Measurements from ENCODE around the gene CEMIP. TPM values are rescaled to one million over a fixed set of nuclear protein-coding genes. Genes with fewer than 3 reads are reported as not detected.
"Not testable (repeated sequence)": the region's sequence is repeated elsewhere in the genome, so short reads cannot be mapped to it uniquely, and the experiment has no call there.

The CEMIP gene
- total RNA-seq, 1 donor, result 0.21 TPM

DNA sequence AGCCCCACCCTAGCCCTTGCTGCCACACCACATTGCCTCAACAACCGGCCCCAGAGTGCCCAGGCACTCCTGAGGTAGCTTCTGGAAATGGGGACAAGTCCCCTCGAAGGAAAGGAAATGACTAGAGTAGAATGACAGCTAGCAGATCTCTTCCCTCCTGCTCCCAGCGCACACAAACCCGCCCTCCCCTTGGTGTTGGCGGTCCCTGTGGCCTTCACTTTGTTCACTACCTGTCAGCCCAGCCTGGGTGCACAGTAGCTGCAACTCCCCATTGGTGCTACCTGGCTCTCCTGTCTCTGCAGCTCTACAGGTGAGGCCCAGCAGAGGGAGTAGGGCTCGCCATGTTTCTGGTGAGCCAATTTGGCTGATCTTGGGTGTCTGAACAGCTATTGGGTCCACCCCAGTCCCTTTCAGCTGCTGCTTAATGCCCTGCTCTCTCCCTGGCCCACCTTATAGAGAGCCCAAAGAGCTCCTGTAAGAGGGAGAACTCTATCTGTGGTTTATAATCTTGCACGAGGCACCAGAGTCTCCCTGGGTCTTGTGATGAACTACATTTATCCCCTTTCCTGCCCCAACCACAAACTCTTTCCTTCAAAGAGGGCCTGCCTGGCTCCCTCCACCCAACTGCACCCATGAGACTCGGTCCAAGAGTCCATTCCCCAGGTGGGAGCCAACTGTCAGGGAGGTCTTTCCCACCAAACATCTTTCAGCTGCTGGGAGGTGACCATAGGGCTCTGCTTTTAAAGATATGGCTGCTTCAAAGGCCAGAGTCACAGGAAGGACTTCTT is 171.3 kb downstream of the CEMIP start:
- H3K27me3 ChIP-seq (ENCODE audit: insufficient read depth, low read length), result no peaks in the 10 kb centered on the region
- no peak overlapping the region for H3K4me3 ChIP-seq (ENCODE audit: low read length)
- H3K9me3 ChIP-seq (ENCODE audit: low read depth, low read length), result no peaks in the 10 kb centered on the region
- no peaks in the 10 kb centered on the region for H3K4me1 ChIP-seq (ENCODE audit: insufficient read depth, low read length)

GRCh38 chr15:80951941-80952340 is 172.8 kb downstream of the CEMIP start:
- no peaks in the 10 kb centered on the region for H3K27me3 ChIP-seq (ENCODE audit: insufficient read depth, low read length)
- H3K4me1 ChIP-seq (ENCODE audit: insufficient read depth, low read length), result peaks cover 7% of the 10 kb centered on the region
- no peak overlapping the region for H3K4me3 ChIP-seq (ENCODE audit: low read length)
- H3K9me3 ChIP-seq (ENCODE audit: low read depth, low read length), result no peaks in the 10 kb centered on the region

GRCh38 chr15:80953001-80953952 is 174.1 kb downstream of the CEMIP start:
- no peaks in the 10 kb centered on the region for H3K9me3 ChIP-seq (ENCODE audit: low read depth, low read length)
- H3K4me3 ChIP-seq (ENCODE audit: low read length), result no peak overlapping the region
- no peaks in the 10 kb centered on the region for H3K27me3 ChIP-seq (ENCODE audit: insufficient read depth, low read length)
- H3K4me1 ChIP-seq (ENCODE audit: insufficient read depth, low read length), result peaks cover 7% of the 10 kb centered on the region

GRCh38 chr15:80953953-80954778 is 175.0 kb downstream of the CEMIP start:
- Histone ChIP-seq H3K9me3 (ENCODE audit: low read depth, low read length) (no peaks in the 10 kb centered on the region), H3K27me3 (ENCODE audit: insufficient read depth, low read length) (no peaks in the 10 kb centered on the region), H3K4me1 (ENCODE audit: insufficient read depth, low read length) (peaks cover 7% of the 10 kb centered on the region), H3K4me3 (ENCODE audit: low read length) (no peak overlapping the region)

DNA sequence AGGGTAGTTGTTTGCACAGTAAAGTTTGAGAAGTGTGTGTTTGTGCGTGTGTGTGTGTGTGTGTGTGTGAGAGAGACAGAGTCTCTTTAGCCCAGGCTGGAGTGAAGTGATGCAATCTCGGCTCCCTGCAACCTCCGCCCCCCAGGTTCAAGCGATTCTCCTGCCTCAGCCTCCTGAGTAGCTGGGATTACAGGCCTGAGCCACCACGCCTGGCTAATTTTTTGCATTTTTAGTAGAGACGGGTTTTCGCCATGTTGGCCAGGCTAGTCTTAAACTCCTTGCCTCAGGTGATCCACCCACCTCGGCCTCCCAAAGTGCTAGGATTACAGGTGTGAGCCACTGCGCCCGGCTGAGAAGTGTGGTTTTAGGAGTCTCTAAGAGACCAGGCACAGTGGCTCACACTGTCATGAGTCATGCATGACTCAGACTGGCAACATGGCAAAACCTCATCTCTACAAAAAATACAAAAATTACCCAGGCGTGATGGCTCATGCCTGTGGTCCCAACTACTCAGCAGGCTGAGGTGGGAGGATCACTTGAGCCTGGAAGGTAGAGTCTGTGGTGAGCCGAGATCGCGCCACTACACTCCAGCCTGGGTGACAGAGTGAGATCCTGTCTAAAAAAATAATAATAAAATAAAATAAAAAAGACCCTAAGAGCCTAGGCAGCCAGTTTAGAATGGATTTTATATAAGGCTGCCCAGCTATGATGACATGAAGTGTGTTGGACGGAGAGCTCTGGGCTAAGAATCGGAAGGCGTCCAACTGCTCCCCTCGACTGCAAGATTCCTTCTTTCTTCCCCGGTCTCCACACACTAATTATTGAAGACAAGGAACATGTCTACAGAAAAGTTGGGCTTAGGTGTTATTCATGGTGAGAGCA is 176.6 kb downstream of the CEMIP start:
- not testable (repeated sequence) for H3K27me3 ChIP-seq (ENCODE audit: insufficient read depth, low read length); H3K9me3 ChIP-seq (ENCODE audit: low read depth, low read length); H3K4me3 ChIP-seq (ENCODE audit: low read length)

GRCh38 chr15:80957556-80957955 is 178.4 kb downstream of the CEMIP start:
- H3K9me3 ChIP-seq (ENCODE audit: low read depth, low read length), result no peaks in the 10 kb centered on the region
- peaks cover 7% of the 10 kb centered on the region for H3K4me1 ChIP-seq (ENCODE audit: insufficient read depth, low read length)
- no peaks in the 10 kb centered on the region for H3K27me3 ChIP-seq (ENCODE audit: insufficient read depth, low read length)
- no peak overlapping the region for H3K4me3 ChIP-seq (ENCODE audit: low read length)

More for the DNA sequence above, 176.6 kb downstream of the CEMIP start:
- not testable (repeated sequence) for H3K4me1 ChIP-seq (ENCODE audit: insufficient read depth, low read length)

DNA sequence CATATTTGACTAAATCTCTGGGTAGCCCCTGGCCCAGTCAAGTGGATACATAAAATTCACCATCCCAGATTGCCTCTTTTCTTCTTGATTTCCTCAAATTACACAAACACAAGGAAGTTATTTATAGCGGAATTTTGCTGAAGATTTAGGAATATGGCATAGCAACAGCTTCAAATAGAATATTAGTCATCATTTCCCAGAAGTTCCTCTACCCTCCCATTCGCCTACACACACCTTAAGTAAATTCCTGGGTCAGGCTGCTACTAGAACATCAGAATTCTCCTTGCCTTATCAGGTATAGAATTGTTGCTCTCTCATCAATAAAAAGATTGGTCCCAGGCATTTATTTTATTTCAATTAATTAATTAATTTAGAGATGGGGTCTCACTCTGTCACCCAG is 178.8 kb downstream of the CEMIP start:
- Histone ChIP-seq H3K4me1 (ENCODE audit: insufficient read depth, low read length) (peaks cover 7% of the 10 kb centered on the region), H3K27me3 (ENCODE audit: insufficient read depth, low read length) (no peaks in the 10 kb centered on the region), H3K4me3 (ENCODE audit: low read length) (no peak overlapping the region), H3K9me3 (ENCODE audit: low read depth, low read length) (no peaks in the 10 kb centered on the region)

GRCh38 chr15:80958818-80959495 is 179.8 kb downstream of the CEMIP start:
- Histone ChIP-seq H3K4me1 (ENCODE audit: insufficient read depth, low read length) (peaks cover 7% of the 10 kb centered on the region), H3K27me3 (ENCODE audit: insufficient read depth, low read length) (no peaks in the 10 kb centered on the region), H3K4me3 (ENCODE audit: low read length) (no peak overlapping the region), H3K9me3 (ENCODE audit: low read depth, low read length) (no peaks in the 10 kb centered on the region)

- not testable (repeated sequence) for H3K4me3 ChIP-seq (ENCODE audit: low read length); H3K27me3 ChIP-seq (ENCODE audit: insufficient read depth, low read length); H3K9me3 ChIP-seq (ENCODE audit: low read depth, low read length); H3K4me1 ChIP-seq (ENCODE audit: insufficient read depth, low read length)
Observed at GRCh38 chr15:80965454-80965853, 186.3 kb downstream of the CEMIP start.

DNA sequence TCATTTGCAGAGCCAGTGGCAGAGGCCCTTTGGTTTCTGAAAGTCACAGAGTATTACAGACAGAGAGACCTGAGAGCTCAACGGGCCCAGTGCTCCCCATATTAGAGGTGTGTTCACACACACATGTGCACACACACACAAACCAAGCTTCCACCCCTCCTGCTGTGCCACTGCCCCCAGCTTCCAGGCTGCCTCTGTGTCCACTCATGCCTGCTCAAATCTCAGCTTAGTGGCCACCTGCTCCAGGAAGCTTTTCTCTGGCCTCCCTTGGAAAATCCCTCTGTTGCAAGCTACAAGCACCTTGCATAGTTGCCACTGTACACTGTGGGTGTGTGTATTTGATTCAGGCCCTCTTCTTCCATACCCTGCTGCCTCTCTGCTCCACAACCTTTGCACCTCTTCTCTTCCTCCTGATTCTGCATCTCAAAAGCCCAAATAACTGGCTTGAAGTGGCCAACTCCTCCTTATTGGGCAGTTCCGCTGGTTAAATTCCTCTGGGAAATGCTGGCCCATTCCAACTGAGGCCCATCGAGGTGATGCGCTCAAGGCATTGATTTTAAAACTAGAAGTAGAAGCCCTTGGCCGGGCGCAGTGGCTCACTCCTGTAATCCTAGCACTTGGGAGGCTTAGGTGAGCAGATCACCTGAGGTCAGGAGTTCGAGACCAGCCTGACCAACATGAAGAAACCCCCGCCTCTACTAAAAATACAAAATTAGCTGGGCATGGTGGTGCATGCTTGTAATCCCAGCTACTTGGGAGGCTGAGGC is 187.4 kb downstream of the CEMIP start:
- Histone ChIP-seq H3K4me3 (ENCODE audit: low read length) (no peak overlapping the region), H3K4me1 (ENCODE audit: insufficient read depth, low read length) (no peaks in the 10 kb centered on the region), H3K27me3 (ENCODE audit: insufficient read depth, low read length) (no peaks in the 10 kb centered on the region), H3K9me3 (ENCODE audit: low read depth, low read length) (no peaks in the 10 kb centered on the region)

- Histone ChIP-seq H3K4me1 (ENCODE audit: insufficient read depth, low read length) (no peaks in the 10 kb centered on the region), H3K9me3 (ENCODE audit: low read depth, low read length) (no peaks in the 10 kb centered on the region), H3K27me3 (ENCODE audit: insufficient read depth, low read length) (no peaks in the 10 kb centered on the region), H3K4me3 (ENCODE audit: low read length) (no peak overlapping the region)
Observed at GRCh38 chr15:80967451-80967850, 188.3 kb downstream of the CEMIP start.

DNA sequence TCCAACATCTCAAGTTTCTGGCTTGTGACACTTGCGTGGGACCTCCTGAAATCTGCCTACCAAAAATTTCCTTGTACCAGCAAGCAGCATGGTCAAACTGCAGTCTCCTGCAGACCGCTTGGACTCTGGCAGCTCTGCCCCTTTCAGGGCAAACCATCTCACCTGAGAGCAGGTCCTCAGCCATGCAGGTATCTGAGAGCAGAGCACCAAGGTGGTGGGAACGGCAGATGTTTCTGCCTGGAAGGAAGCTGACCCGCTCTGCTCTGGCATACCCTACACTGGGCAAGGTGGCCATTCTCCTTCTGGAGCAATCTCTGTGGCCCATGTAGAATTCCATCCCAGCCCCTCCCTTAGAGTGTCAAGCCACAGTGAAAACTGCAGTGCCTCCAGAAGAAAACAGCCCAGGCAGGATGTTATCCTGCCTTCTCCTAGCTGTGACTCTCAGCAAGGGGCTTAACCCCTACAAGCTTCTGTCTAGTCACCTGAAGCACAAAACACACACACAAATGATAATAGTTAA is 188.9 kb downstream of the CEMIP start:
- H3K9me3 ChIP-seq (ENCODE audit: low read depth, low read length), result no peaks in the 10 kb centered on the region

GRCh38 chr15:80969316-80969715 is 190.1 kb downstream of the CEMIP start:
- H3K4me1 ChIP-seq (ENCODE audit: insufficient read depth, low read length), result no peaks in the 10 kb centered on the region
- no peaks in the 10 kb centered on the region for H3K27me3 ChIP-seq (ENCODE audit: insufficient read depth, low read length)
- H3K4me3 ChIP-seq (ENCODE audit: low read length), result no peak overlapping the region
- no peaks in the 10 kb centered on the region for H3K9me3 ChIP-seq (ENCODE audit: low read depth, low read length)

More for the DNA sequence above, 188.9 kb downstream of the CEMIP start:
- Histone ChIP-seq H3K4me1 (ENCODE audit: insufficient read depth, low read length) (no peaks in the 10 kb centered on the region), H3K4me3 (ENCODE audit: low read length) (no peak overlapping the region), H3K27me3 (ENCODE audit: insufficient read depth, low read length) (no peaks in the 10 kb centered on the region)
